ENCODE results near the gene RCSD1.

DNA sequence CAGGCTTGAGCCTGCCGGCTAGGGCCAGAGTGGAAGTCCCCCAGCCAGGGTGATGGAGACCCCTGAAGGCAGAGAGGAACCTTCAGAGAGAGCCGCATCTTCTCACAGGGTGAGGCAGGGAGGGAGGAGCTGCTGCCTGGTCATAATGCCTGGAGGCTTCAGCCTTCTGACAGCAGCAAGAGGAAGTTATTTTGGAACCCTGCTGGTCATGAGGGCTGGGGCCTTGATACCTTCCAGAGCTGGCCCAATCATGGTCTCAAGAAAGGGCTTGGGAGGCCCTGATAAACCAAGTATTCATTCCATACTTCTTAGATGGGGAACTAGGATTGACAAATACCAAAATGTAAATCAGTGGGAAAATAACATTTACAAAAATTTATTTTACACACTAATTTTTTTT, 65.1 kb downstream of the RCSD1 start:
- TF ChIP-seq, protein P1, sequence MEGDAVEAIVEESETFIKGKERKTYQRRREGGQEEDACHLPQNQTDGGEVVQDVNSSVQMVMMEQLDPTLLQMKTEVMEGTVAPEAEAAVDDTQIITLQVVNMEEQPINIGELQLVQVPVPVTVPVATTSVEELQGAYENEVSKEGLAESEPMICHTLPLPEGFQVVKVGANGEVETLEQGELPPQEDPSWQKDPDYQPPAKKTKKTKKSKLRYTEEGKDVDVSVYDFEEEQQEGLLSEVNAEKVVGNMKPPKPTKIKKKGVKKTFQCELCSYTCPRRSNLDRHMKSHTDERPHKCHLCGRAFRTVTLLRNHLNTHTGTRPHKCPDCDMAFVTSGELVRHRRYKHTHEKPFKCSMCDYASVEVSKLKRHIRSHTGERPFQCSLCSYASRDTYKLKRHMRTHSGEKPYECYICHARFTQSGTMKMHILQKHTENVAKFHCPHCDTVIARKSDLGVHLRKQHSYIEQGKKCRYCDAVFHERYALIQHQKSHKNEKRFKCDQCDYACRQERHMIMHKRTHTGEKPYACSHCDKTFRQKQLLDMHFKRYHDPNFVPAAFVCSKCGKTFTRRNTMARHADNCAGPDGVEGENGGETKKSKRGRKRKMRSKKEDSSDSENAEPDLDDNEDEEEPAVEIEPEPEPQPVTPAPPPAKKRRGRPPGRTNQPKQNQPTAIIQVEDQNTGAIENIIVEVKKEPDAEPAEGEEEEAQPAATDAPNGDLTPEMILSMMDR (conservative IDR thresholded peaks at IDR 0.05; ENCODE audit: low read depth, low read length) = no peak
- TF ChIP-seq EZH2 (IDR thresholded peaks at IDR 0.05; ENCODE audit: borderline replicate concordance, low read depth, low read length, poor library complexity, severe bottlenecking) = no peak

All from A673 (cell line).